Liver (tissue), 9 donors: ENCODE measurements around the gene BASP1. TPM values are rescaled to one million over a fixed set of nuclear protein-coding genes. Genes with fewer than 3 reads are reported as not detected.
"Not testable (repeated sequence)": the region's sequence is repeated elsewhere in the genome, so short reads cannot be mapped to it uniquely, and the experiment has no call there.

Source experiments
- DNase-seq: peaks from one replicate; pipeline ENCODE4 v3.0.0-alpha.2; 2017; ENCODE audit warnings: low spot score
- H3K27ac ChIP-seq, 2 donors: one replicate each; pipeline ENCODE4 v1.7.0; 2013; ENCODE audit warnings: inconsistent platforms in 2 of 2, low read length in 2 of 2, control low read depth in 1 of 2, low read depth in 1 of 2, mild to moderate bottlenecking in 1 of 2
- H3K27me3 ChIP-seq, 4 donors: one replicate each; pipeline versions ENCODE4 v1.6.1 to v1.7.0; 2013; ENCODE audit warnings: low read length in 3 of 4, inconsistent platforms in 1 of 4, mild to moderate bottlenecking in 1 of 4, moderate library complexity in 1 of 4; ENCODE audit not compliant: control insufficient read depth in 4 of 4, insufficient read depth in 4 of 4
- H3K36me3 ChIP-seq, 4 donors: one replicate each; pipeline versions ENCODE4 v1.6.1 to v1.7.0; 2013; ENCODE audit warnings: low read length in 3 of 4, mild to moderate bottlenecking in 3 of 4, low read depth in 1 of 4, moderate library complexity in 1 of 4; ENCODE audit not compliant: control insufficient read depth in 4 of 4, insufficient read depth in 3 of 4
- H3K4me1 ChIP-seq, 4 donors: one replicate each; pipeline versions ENCODE4 v1.6.1 to v1.7.0; 2013; ENCODE audit warnings: low read length in 3 of 4, mild to moderate bottlenecking in 3 of 4, moderate library complexity in 1 of 4; ENCODE audit not compliant: control insufficient read depth in 4 of 4, insufficient read depth in 4 of 4
- H3K4me3 ChIP-seq, 3 donors: one replicate each; pipeline versions ENCODE4 v1.6.1 to v1.7.0; 2013; ENCODE audit warnings: low read length in 3 of 3, control low read depth in 1 of 3, low read depth in 1 of 3, mild to moderate bottlenecking in 1 of 3
- H3K9ac ChIP-seq, 2 donors: one replicate each; pipeline ENCODE4 v1.7.0; 2013; ENCODE audit warnings: low read length in 2 of 2, mild to moderate bottlenecking in 2 of 2, moderate library complexity in 2 of 2, control low read depth in 1 of 2, low read depth in 1 of 2
- H3K9me3 ChIP-seq, 4 donors: one replicate each; pipeline versions ENCODE4 v1.6.1 to v1.7.0; 2013; ENCODE audit warnings: low read length in 3 of 4; ENCODE audit not compliant: control insufficient read depth in 4 of 4
- ATF3 ChIP-seq: IDR thresholded peaks from 2 replicates; pipeline ENCODE4 v1.6.1; 2016; ENCODE audit warnings: antibody characterized with exemption
- CTCF ChIP-seq: fragments of 150-350 bp; IDR thresholded peaks from 2 replicates; pipeline ENCODE4 v1.5.1; 2017; ENCODE audit warnings: improper control_type of control experiment, low read depth, low read length; ENCODE audit not compliant: missing input control
- EGR1 ChIP-seq, 2 donors: IDR thresholded peaks; 2 replicates each; pipeline ENCODE4 v1.6.1; 2016 to 2018; ENCODE audit warnings: antibody characterized with exemption in 2 of 2, low read depth in 2 of 2
- FOXA1 ChIP-seq: IDR thresholded peaks from 2 replicates; pipeline ENCODE4 v1.6.1; 2016; ENCODE audit warnings: antibody characterized with exemption
- FOXA2 ChIP-seq: IDR thresholded peaks from 2 replicates; pipeline ENCODE4 v1.6.1; 2016; ENCODE audit warnings: antibody characterized with exemption
- GABPA ChIP-seq, 2 donors: IDR thresholded peaks in 1 of 2; conservative IDR thresholded peaks in 1 of 2; 2 replicates each; pipeline ENCODE4 v1.6.1; 2016; ENCODE audit warnings: antibody characterized with exemption in 2 of 2, mild to moderate bottlenecking in 1 of 2, moderate library complexity in 1 of 2
- HNF4A ChIP-seq, 2 donors: conservative IDR thresholded peaks; 2 replicates each; pipeline ENCODE4 v1.6.1; 2016; ENCODE audit warnings: antibody characterized with exemption in 2 of 2, mild to moderate bottlenecking in 2 of 2
- HNF4G ChIP-seq: IDR thresholded peaks from 2 replicates; pipeline ENCODE4 v1.6.1; 2016; ENCODE audit warnings: antibody characterized with exemption
- JUND ChIP-seq, 2 donors: IDR thresholded peaks; 2 replicates each; pipeline ENCODE4 v1.6.1; 2016; ENCODE audit warnings: antibody characterized with exemption in 2 of 2
- MAX ChIP-seq: IDR thresholded peaks from 2 replicates; pipeline ENCODE4 v1.6.1; 2016; ENCODE audit warnings: antibody characterized with exemption
- NR2F2 ChIP-seq: IDR thresholded peaks from 2 replicates; pipeline ENCODE4 v1.6.1; 2016; ENCODE audit warnings: antibody characterized with exemption
- RAD21 ChIP-seq, 2 donors: IDR thresholded peaks; 2 replicates each; pipeline ENCODE4 v1.6.1; 2016; ENCODE audit warnings: antibody characterized with exemption in 2 of 2, mild to moderate bottlenecking in 2 of 2
- REST ChIP-seq: IDR thresholded peaks from 2 replicates; pipeline ENCODE4 v1.6.1; 2016; ENCODE audit warnings: antibody characterized with exemption, mild to moderate bottlenecking
- RXRA ChIP-seq, 2 donors: IDR thresholded peaks; 2 replicates each; pipeline ENCODE4 v1.6.1; 2017 to 2018; ENCODE audit warnings: antibody characterized with exemption in 2 of 2, mild to moderate bottlenecking in 1 of 2
- SP1 ChIP-seq: IDR thresholded peaks from 2 replicates; pipeline ENCODE4 v1.6.1; 2018; ENCODE audit warnings: antibody characterized with exemption, mild to moderate bottlenecking
- TAF1 ChIP-seq: conservative IDR thresholded peaks from 2 replicates; pipeline ENCODE4 v1.6.1; 2016; ENCODE audit warnings: antibody characterized with exemption, mild to moderate bottlenecking
- YY1 ChIP-seq: IDR thresholded peaks from 2 replicates; pipeline ENCODE4 v1.6.1; 2016; ENCODE audit warnings: antibody characterized with exemption, mild to moderate bottlenecking
- ZBTB33 ChIP-seq: IDR thresholded peaks from 2 replicates; pipeline ENCODE4 v1.6.1; 2016; ENCODE audit warnings: antibody characterized with exemption
- WGBS: extraction: QIAGEN DNeasy Blood & Tissue Kit; methylation state at CpG from one replicate; pipeline ENCODE4 v1.1.7; 2013; 5-methylcytosine and 5-hydroxymethylcytosine counted together
- polyA plus RNA-seq, 2 donors: library from polyadenylated mRNA; stranded (reverse) in 1 of 2; unstranded in 1 of 2; fragments of 200-250 nt in 1 of 2; fragments of >200 nt in 1 of 2; fragmentation: Nextera tagmentation in 1 of 2; extraction: Ambion mirVana in 1 of 2; gene quantifications; one replicate each; pipeline versions ENCODE4 v1.2.1 to v1.2.3, GENCODE V29; 2013 to 2015
- total RNA-seq, 2 donors: library from RNA; depleted of rRNA; stranded (reverse); fragments of >200 nt; gene quantifications; one replicate each; pipeline ENCODE4 v1.2.3, GENCODE V29; 2014
- donor health status: healthy.
- donor health status: healthy.
- donor health status: healthy.
- donor health status: healthy.
- donor health status: healthy.

BASP1 gene
- total and polyA plus RNA-seq, 4 donors = 1.2 to 17.0 (median 5.4) TPM

DNA sequence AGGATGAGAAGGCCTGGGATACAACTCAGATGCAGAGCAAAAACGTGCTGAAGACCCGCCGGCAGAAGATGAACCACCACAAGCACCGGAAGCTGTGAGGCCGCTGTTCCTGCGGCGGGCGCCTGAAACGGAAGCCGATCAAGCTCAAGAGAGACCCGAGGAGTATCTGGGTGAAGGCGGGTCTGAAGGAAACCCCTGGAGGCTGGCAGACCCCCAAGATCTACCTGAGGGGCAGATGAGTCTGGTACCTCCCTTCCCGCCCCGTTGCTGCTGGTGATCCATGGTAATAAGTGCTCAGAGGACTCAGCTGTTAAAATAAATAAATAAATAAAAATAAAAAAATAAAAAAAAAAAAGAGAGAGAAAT lies 89.3 kb downstream of the BASP1 start:
- no peaks in the 10 kb centered on the region for H3K36me3 ChIP-seq

GRCh38 chr5:17307440-17307839 lies 90.0 kb downstream of the BASP1 start:
- not testable (repeated sequence) for H3K4me1 ChIP-seq
- WGBS = 97% methylated on average over 4 of the region's 4 CpGs

More for the DNA sequence above, 89.3 kb downstream of the BASP1 start:
- TF ChIP-seq NR2F2 (no peak), FOXA2 (no peak)
- 92% methylated on average over 14 of the region's 14 CpGs for WGBS
- Histone ChIP-seq H3K27me3 (peaks cover 0 to 3% (median 1%) of the 10 kb centered on the region in 4 donors), H3K4me3 (no peak overlapping the region), H3K27ac (no peak overlapping the region), H3K9me3 (no peaks in the 10 kb centered on the region), H3K9ac (no peak overlapping the region), H3K4me1 (peaks cover 0 to 1% (median 0%) of the 10 kb centered on the region in 4 donors)
- DNase-seq = no peak

DNA sequence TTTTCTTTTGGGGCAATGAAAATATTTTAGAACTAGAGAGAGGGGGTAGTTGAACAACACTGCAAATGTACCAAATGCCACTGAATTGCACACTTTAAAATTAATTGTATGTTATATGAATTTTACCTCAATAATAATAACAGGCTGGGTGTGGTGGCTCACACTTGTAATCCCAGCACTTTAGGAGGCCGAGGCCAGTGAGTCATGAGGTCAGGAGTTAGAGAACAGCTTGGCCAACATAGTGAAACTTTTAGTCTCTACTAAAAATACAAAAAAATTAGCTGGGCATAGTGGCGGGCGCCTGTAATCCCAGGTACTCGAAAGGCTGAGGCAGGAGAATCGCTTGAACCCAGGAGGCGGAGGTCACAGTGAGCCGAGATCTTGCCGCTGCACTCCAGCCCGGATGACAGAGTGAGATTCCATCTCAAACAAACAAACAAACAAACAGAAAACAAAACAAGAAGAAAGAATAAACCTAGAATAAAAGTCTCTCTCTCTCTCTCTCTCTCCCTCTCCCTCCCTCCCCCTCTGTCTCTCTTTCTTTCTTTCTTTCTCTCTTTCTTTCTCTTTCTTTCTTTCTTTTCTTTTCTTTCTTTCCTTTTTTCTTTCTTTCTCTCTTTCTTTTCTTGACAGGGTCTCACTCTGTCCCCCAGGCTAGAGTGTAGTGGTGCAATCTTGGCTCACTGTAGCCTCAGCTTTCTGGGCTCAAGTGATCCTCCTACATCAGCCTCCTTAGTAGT lies 91.1 kb downstream of the BASP1 start:
- TF ChIP-seq MAX (no peak), GABPA (IDR thresholded peaks at IDR 0.05 in 1 of 2, conservative IDR thresholded peaks at IDR 0.05 in 1 of 2) (no peak), ATF3 (no peak), HNF4G (no peak), JUND (IDR thresholded peaks at IDR 0.05) (no peak), RAD21 (IDR thresholded peaks at IDR 0.05) (no peak), ZBTB33 (no peak), HNF4A (conservative IDR thresholded peaks at IDR 0.05) (no peak), TAF1 (no peak), FOXA2 (no peak), NR2F2 (no peak), FOXA1 (no peak), YY1 (no peak), SP1 (no peak), CTCF (no peak), EGR1 (IDR thresholded peaks at IDR 0.05; ENCODE audit: low read depth in 2 of 2) (no peak), RXRA (IDR thresholded peaks at IDR 0.05) (no peak), REST (no peak)
- no peak overlapping the region for H3K9ac ChIP-seq
- H3K27ac ChIP-seq = no peak overlapping the region
- peaks cover 0 to 1% (median 0%) of the 10 kb centered on the region in 4 donors for H3K4me1 ChIP-seq
- no peaks in the 10 kb centered on the region for H3K36me3 ChIP-seq
- no peak overlapping the region for H3K4me3 ChIP-seq
- 91% methylated on average over 9 of the region's 9 CpGs for WGBS
- no peaks in the 10 kb centered on the region for H3K9me3 ChIP-seq
- peaks cover 0 to 2% (median 0%) of the 10 kb centered on the region in 4 donors for H3K27me3 ChIP-seq
- DNase-seq = no peak

More at GRCh38 chr5:17307440-17307839, 90.0 kb downstream of the BASP1 start:
- H3K27ac ChIP-seq, H3K9ac ChIP-seq, H3K4me3 ChIP-seq, H3K27me3 ChIP-seq, H3K9me3 ChIP-seq, H3K36me3 ChIP-seq, DNase-seq: not testable (repeated sequence)
